HG03354 (cell line): ENCODE results near the gene ACO2.

Source experiments
- ATAC-seq: cut with Tn5 transposase; IDR thresholded peaks from one replicate; pipeline ENCODE4 v1.9.1; 2021; ENCODE audit warnings: mild to moderate bottlenecking; ENCODE audit not compliant: unreplicated experiment, poor library complexity, severe bottlenecking

The ACO2 gene

DNA sequence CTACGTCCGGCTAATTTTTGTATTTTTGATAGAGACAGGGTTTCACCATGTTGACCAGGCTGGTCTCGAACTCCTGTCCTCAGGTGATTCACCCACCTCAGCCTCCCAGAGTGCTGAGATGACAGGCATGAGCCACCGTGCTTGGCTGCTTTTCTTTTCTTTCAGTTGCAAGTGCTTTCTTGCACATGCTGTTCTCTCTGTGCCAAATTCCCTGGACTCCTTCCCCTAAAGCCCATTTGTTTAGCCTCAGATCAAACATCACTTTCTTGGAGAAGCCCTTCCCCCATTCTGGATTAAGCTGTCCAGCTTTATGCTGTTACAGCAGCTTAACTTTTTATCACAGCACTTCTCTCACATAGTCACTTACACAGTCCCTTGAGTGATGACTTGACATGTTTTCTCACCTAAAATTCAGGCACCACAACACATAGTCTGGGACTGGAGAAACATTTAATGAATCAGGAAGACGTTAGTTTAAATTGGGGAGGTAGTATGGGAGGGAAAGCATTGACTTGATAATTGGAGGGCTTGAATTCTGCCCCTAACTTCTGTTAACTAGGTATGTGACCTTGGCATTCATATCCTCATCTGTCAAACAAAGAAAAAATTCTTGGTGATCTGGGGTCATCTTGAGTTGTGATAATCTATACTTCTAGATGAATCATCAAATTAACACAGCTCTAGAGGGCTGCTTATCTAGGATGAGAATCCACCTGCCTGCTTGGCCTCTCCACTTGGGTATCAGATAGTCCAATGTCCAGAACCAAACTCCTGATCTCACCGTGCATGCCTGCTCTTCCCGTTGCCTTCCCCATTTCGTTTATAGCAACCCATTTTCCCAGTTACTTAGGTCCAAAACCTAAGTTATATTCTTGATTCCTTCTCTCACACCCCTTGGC is 18.4 kb downstream of the ACO2 start:
- no peak for ATAC-seq

DNA sequence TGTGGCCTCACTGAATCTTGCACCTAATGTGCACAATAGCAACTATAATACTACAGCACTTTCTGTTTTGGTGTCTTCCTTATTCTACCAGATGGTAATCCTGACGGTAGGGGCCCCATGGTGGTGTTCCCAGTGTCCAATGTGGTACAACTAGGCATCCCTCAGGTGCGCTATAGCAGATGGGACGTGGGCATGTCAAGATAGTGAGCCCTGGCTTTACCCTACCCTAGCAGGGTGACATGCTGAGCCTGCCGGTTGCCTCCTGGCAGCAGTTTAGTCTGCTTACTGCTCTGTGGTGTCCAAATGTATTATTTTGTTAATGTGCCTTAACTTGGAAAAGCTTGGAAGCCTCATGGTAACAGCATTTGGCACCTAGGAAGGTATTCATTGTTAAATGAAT is 19.2 kb downstream of the ACO2 start:
- ATAC-seq, result no peak

DNA sequence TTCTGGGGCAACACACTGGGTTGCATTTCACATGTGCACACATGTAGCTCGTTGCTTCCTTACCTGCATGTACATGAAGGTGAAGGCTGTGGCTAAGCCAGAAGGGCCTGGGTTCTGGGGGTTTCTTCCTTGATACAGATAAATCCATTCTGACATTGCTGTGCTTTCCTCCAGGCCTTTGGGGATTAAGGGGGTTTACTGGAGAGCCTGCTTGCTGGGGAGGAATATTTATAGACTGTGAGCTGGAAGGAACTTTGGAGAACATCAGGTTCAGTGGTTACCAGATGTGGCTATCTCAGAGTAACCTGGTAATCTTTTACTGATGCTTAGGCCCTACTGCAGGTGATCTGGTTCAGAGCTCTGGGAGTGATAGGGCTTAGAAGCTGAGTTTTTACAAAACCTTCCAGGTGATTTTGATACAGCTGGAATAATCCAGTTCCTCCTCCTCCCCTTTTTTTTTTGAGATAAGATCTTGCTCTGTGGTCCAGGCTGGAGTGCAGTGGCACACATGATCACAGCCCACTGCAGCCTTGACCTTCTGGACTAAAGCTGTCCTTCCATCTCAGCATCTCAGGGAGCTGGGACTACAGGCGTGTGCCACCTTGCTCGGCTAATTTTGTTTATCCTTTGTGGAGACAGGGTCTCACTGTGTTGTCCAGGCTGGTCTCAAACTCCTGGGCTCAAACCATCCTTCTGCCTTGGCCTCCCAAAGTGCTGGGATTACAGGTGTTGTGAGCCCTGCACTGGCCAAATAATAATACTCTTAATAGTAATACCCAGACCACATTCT is 19.9 kb downstream of the ACO2 start:
- ATAC-seq, result no peak

DNA sequence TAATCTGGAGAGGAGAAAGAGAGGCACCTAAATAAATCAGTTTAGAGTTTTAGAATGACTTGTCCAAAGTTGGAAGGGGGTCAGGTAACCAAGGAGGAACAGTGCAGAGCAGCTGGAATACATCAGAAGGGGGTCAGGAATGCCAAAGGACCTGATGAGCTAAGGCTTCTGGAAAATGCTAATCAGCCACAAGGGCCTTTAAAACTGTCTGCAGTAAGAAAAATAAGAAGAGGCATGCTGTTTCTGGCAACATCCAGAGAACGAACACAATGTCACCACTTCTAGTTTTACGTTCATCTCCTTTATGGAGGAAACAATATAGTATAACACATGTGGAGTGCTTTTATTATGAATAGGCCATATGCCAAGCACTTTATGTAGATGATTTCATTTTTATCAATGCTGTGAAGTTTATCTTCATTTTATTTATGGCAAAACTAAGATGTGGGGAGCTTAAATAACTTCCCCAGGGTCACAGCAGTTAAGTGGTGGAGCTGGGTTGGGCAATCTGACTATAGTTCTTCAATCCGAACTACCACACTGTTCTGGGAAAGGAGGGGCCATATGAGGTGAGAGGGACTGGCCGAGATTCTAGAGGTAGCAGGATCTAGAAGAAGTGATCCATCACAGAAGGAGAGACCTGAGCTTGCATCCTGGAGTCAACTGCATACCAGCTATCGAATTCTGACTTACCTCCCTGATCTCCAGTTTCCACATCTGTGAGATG is 22.6 kb downstream of the ACO2 start:
- no peak for ATAC-seq

DNA sequence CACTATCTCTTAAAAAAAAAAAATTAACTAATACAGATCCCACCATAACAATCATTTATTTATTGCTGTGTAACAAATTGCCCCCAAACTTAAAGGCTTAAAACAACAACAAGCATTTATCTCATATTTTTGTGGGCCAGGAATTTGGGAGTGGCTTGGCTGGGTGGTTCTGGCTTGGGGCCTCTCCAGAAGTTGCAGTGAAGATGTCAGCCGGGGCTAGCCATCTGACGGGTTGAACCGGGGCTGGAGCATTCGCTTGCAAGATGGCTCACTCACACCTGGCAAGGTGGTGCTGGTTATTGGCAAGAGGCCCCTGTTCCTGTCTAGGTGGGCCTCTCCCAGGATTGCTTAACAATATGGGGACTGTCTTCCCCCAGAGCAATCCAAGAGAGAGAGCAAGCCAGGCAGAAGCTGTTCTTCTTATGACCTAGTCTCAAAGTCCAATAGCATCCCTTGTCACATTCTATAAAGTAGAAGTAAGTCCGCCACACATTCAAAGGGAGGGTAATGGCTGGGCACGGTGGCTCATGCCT is 29.5 kb downstream of the ACO2 start:
- no peak for ATAC-seq

DNA sequence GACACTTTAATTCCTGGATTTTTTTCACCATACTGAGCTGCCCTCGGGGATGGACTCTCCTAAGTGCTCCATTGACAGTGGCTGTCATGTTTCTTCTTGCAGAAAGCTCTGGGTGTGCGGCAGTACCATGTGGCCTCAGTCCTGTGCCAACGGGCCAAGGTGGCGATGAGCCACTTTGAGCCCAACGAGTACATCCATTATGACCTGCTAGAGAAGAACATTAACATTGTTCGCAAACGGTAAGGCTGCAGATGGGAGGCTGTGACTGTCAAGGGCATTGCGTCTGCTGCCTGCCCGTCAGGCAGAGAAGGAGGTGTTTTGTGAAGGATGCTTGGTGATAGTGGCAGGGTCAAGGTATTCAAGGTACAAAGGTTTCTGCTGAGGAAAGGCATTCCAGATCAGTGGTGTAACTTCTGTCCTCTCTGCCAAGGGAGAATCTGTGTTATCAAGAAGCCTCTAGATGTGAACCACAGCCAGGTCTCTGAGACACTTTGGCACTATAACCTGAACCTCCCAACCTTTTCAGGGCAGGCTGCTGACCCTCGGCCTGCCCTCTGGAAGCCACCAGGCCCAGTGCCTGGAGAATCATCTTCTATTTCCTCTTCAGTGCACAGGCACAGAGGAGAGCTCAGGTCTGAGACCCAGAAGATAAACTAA is 30.8 kb downstream of the ACO2 start:
- no peak for ATAC-seq

DNA sequence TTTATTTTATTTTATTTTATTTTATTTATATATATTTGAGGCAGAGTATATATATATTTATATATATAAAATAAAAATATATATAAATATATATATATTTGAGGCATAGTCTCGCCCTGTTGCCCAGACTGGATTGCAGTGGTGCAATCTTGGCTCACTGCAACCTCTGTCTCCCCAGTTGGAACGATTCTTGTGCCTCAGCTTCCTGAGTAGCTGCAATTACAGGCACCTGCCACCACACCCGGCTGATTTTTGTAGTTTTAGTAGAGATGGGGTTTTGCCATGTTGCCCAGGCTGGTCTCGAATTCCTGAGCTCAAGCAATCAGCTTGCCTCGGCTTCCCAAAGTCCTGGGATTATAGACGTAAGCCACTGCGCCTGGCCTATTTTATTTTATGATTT is 31.4 kb downstream of the ACO2 start:
- ATAC-seq, result no peak

DNA sequence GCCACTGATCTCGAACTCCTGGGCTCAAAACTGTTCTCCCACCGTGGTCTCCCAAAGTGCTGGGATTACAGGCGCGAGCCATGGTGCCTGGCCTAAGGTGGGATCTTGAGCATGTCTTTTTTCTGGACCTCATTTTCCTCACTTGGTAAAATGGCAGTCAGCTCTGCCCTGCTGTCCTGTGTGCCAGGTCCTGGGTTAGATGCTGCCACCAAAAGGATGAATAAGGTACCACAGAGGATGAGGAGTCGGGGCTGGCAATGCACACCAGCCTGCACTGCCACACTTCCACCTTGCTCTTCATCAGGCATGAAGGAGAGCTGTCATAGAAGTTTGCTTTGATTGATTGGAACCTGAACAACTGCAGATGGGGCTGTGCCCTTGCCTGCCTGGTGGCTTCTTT is 32.3 kb downstream of the ACO2 start:
- no peak for ATAC-seq

DNA sequence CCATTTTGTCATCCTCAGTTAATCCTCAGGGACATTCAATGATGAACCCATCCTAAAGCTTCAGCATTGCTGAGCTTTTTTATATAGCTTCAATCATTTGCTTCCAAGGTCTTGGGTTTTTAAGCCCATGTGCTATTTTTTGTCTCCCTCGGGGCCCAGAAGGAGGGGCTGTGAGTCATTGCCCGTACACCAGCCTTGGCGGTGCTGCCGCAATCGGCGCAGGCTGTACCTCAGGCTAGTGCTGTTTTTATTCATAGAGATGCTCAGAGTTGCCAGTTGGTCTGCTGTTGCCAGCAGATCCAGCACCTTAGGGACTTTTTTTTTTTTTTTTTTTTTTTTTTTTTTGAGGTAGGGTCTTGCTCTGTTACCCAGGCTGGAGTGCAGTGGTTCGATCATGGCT is 35.5 kb downstream of the ACO2 start:
- no peak for ATAC-seq

DNA sequence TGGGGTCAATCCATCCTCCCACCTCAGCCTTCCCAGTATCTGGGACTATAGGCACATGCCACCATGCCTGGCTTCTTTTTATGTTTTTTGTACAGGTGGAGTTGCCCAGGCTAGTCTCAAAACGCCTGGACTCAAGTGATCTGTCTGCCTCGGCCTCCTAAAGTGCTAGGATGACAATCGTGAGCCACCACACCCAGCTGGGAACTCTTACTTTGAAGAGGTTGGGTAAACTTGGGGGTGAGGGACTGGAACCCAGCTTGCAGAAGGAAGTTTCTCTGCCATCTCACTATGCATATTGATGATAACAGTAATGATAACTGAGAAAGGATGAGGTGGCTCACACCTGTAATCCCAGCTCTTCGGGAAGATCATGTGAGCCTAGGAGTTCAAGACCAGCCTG is 35.9 kb downstream of the ACO2 start:
- ATAC-seq, result no peak

DNA sequence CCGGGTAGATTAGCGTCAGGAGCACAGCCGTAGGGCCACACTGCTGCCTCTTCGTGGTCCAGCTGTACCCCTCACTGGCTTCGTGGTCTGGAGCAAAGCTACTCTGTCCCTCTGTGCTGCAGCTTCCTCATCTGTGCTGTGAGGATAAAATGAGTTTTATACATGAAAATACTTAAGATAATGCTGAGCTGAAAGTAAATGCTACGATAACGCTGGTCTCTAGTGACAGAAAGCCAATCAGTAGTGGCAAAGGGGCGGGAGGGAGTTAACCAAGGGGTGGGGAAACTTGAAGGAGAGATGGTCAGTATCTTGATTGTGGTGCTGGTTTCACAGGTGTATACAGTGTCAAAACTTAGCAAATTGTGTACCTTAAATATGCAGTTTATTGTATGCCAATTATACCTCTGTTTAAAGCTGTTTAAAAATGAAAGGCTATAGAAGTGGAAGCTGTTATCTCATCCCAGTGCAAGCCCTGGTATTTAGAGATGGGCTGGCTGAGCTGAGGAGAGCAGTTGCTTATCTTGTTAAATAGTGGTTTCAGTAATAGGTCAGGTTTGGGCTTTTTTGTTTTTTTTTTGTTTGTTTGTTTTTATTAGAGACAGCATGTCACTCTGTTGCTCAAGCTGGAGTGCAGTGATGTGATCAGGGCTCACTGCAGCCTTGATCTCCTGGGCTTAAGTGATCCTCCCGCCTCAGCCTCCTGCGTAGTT is 36.7 kb downstream of the ACO2 start:
- ATAC-seq, result no peak

DNA sequence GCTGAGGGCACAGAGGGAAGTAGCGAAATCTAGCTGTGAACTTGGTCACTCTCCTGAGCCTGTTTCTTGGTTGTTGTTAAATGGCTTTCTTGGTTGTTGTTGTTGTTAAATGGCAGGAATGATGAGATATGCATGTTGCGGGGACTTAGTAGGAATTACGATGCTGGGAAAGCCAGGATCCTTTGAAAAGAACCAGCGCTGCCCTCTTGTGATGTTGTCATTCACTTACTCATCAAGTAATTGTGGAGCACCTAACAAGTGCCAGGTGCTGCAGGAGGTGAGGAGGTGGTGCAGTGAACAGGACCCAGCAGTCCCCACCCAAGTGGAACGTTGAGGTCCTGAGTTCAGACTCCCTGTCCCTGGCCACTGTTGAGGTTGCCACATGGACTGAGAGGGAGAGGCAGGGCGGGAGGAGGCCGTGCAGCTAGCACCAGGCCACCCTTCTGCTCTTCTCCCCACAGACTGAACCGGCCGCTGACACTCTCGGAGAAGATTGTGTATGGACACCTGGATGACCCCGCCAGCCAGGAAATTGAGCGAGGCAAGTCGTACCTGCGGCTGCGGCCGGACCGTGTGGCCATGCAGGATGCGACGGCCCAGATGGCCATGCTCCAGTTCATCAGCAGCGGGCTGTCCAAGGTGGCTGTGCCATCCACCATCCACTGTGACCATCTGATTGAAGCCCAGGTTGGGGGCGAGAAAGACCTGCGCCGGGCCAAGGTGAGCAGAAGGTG is 38.6 kb downstream of the ACO2 start:
- ATAC-seq, result no peak

DNA sequence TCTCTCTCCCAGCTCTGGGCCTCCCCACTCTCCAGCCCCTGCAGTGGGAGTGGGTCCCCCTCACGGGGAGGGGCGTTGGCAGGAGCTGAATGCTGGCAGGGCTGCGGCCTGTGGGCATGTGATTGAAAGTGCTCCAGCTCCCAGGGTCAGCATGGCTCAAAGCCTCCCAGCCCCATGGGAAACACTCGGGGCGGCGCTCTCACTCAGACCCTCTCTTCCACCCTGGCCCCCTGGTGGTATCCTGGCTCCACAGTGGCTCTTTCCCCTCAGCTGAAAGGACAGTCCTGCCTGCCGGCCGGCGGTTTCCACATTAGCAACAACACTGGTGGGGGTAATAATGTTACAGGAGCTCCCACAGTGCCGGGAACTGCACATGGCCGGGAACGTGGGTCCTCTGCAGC is 39.9 kb downstream of the ACO2 start:
- no peak for ATAC-seq

DNA sequence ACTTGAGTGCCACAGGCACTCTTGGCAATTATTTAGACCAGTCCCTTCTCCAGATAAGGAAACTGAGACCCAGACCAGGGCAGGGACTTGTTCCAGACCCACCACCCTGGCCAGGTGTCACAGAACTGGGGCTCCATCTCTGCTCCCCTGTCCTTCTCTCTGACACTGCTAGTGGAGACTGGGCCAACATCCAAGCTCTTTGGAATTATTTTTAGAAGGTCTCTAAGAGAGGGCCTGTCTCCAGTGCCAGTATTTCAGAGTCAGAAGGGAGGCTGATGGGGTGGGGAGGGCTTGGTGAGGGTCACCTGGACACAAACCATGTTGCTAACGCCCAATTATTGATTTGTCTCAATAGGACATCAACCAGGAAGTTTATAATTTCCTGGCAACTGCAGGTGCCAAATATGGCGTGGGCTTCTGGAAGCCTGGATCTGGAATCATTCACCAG is 42.6 kb downstream of the ACO2 start:
- ATAC-seq, result no peak

DNA sequence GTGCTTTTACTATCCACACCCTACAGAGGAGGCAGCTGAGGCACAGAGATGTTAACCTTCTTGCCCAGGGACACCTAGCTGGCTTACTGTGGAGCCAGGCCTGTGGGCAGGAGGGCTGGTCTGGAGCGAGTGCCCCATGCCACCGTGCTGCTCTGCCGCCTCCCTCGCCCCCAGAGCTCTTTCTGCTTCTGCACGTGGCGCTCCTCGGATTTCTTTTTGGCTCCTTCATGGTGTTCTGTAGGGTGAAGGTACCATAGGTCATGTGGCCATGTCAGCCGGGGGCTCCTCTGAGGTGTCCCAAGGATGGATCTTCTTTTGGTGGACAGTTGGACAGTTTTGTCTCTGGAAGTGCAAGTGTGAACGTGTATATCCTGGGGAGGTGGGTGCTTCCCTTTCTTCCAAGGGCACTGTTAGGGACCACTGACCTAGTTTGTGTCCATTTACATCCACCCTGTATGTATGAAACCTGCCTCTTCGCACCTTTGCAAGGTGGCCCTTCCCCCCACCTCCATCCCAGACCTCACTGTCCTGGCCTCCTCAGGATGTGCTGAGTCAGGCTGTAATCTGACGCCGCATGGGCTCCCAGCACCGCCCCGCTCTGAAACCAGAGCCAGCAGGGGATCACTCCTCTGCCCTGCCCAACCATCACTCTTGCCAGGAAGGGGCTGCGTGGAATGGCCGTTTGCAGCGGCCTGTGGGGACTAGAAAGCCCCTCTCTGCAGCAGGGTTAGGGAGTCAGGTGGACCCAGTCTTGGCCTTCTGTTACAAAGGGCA is 43.7 kb downstream of the ACO2 start:
- no peak for ATAC-seq

DNA sequence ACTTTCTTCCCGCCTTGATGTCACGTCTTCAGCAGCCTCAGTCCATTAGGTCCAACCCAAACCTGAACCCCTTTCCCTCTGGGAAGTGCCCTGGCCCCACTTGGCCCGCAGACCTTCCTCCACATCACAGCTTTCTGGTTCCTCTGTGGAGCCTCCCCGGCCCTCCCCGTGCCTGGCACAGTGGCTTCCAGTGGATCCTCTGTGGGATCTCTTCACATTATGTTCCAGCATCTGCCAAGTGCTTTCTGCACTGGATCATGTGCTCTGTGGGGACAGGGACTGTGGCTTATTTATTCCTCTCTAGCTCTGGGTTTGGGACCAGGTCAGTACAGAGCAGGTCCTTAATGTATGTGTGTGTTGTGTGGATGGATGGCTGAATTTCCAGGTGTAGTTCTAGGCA is 44.5 kb downstream of the ACO2 start:
- no peak for ATAC-seq

DNA sequence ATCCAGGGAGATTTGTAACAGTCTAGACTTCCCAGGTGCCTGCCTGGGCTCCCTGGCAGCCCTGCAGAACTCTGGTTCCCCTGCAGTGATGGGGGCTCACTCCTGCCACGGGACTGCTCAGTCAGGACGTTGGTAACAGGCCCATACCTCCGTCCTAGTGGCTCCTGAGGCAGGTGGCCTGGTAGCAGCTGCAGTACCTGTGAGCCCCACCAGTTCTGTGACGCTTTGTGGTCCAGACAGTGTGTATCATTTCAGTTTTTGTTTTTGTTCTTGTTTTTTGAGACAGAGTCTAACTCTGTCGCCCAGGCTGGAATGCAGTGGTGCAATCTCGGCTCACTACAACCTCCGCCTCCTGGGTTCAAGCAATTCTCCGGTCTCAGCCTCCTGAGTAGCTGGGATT is 47.5 kb downstream of the ACO2 start:
- ATAC-seq, result no peak
